LNCAP (cell line): ENCODE data around the gene VAPA.

ENCODE experiments used
- CTCF ChIP-seq: fragments of 450-650 bp; IDR thresholded peaks from 2 replicates; pipeline ENCODE4 v1.5.1; 2017; ENCODE audit warnings: mild to moderate bottlenecking

VAPA gene

GRCh38 chr18:9902832-9903231, 11.0 kb upstream of the VAPA start:
- TF ChIP-seq CTCF = no peak

- no peak for TF ChIP-seq CTCF
Observed at GRCh38 chr18:9905401-9905922, 8.4 kb upstream of the VAPA start.

- no peak for TF ChIP-seq CTCF
Observed at GRCh38 chr18:9906481-9906880, 7.3 kb upstream of the VAPA start.

DNA sequence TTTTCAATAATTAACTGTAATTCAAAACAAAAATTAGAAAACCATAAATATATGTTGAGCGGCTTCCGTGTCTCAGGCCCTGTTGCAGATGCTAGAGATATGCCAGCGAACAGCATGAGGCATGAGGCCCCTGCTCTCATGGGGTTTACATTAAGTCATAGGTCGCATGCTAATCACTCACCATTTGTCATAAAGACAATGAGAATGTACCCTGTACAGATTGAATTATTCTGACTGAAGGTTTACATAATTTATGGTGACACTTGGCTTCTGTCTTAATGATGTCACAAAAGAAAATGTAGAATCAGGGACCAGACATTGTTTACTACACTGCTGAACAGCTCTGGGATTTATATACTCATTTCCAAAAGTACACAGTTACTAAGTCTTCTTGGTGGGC, 5.9 kb upstream of the VAPA start:
- TF ChIP-seq CTCF = no peak

- no peak for TF ChIP-seq CTCF
Observed at GRCh38 chr18:9910071-9910470, 3.7 kb upstream of the VAPA start.

DNA sequence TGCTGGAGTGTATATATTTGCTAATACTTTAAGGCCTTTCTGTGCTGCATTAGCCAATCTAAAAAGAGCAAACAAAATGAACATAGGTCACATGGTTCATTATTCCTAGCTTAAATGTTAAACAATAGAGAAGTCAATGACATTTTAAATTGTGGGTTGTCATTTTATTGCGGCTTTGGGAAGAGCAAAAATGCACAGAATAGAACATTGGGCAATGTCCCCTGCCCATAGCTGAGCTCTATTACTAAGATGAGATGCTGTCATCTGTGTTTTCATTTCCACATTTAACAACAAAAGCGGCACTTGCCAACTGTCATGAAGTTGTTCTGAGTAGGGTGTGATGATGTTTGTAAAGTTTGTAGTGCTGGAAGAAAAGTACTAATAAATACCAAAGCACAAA, 3.2 kb upstream of the VAPA start:
- TF ChIP-seq CTCF = no peak

DNA sequence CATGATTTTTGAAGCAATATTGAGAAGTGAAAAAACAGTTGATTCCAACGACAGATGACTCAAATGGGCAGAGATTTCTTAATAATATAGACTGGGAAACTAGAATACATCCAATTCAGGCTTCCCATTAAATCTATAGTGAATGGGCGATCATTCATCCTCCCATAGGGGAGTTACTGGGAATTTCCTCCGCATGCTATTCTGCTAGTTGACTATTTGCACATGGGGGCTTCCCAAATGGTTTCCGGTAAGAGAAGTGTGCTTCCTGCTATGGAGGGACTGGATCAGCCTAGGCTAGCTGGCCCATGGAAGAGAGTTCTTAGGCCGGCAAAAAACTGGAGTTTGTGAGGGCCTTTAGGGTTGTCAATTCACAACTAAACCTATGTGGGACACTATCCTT, 2.6 kb upstream of the VAPA start:
- no peak for TF ChIP-seq CTCF

- TF ChIP-seq CTCF = no peak
Observed at GRCh38 chr18:9913151-9913525, 678 bp upstream of the VAPA start.
